ENCODE results near the gene NARS2. TPM values are rescaled to one million over a fixed set of nuclear protein-coding genes. Genes with fewer than 3 reads are reported as not detected.

NARS2 gene
- total RNA-seq, 1 donor from 2014 or later: 17.5 TPM

DNA sequence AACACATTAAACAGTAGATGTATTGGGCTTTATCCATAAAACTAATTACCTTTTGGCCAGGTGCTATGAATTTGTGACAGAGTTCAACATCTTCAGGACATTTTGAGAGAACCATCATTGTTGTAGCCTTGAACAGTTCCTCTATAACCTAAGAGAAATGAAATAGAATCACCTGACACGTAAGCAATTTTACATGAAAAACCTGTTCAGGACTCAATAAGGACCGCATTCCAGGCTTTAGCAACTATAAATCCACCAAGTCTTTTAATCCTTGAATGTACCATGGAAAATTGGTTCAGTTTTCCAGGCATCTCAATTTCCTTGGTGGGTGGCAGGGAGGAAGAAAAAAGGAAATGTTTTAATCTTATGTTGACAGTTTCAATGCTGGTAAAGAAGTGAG, 96.1 kb downstream of the NARS2 start:
- Histone ChIP-seq H3K27me3 (ENCODE audit: low read depth) (no peaks in the 10 kb centered on the region), H3K36me3 (no peaks in the 10 kb centered on the region), H3K27ac (replicated peaks) (no peak overlapping the region), H3K4me3 (no peak overlapping the region), H3K9me3 (replicated peaks) (no peaks in the 10 kb centered on the region), H3K4me1 (no peaks in the 10 kb centered on the region)
- DNase-seq: no peak
- intact Hi-C loops (cut with micrococcal nuclease): no loop called here
- TF ChIP-seq CTCF (IDR thresholded peaks at IDR 0.05; ENCODE audit: borderline replicate concordance): no peak

GRCh38 chr11:78476066-78476465, 98.6 kb downstream of the NARS2 start:
- H3K36me3 ChIP-seq: no peaks in the 10 kb centered on the region
- H3K27me3 ChIP-seq (ENCODE audit: low read depth): no peaks in the 10 kb centered on the region
- no peak overlapping the region for H3K27ac ChIP-seq (replicated peaks)
- TF ChIP-seq CTCF (IDR thresholded peaks at IDR 0.05; ENCODE audit: borderline replicate concordance): no peak
- no peaks in the 10 kb centered on the region for H3K4me1 ChIP-seq
- no peak overlapping the region for H3K4me3 ChIP-seq
- intact Hi-C loops (cut with micrococcal nuclease): no loop called here
- peaks cover 3% of the 10 kb centered on the region for H3K9me3 ChIP-seq (replicated peaks)
- no peak for DNase-seq

GRCh38 chr11:78474451-78474850, 100.2 kb downstream of the NARS2 start:
- no peaks in the 10 kb centered on the region for H3K27me3 ChIP-seq (ENCODE audit: low read depth)
- no peak overlapping the region for H3K27ac ChIP-seq (replicated peaks)
- intact Hi-C loops (cut with micrococcal nuclease): no loop called here
- H3K4me3 ChIP-seq: no peak overlapping the region
- peaks cover 3% of the 10 kb centered on the region for H3K9me3 ChIP-seq (replicated peaks)
- no peaks in the 10 kb centered on the region for H3K36me3 ChIP-seq
- no peak for TF ChIP-seq CTCF (IDR thresholded peaks at IDR 0.05; ENCODE audit: borderline replicate concordance)
- H3K4me1 ChIP-seq: no peaks in the 10 kb centered on the region
- no peak for DNase-seq

GRCh38 chr11:78472905-78473304, 101.8 kb downstream of the NARS2 start:
- Histone ChIP-seq H3K27ac (replicated peaks) (no peak overlapping the region), H3K36me3 (peaks cover under 1% of the 10 kb centered on the region), H3K9me3 (replicated peaks) (peaks cover 3% of the 10 kb centered on the region), H3K4me1 (no peaks in the 10 kb centered on the region), H3K4me3 (no peak overlapping the region), H3K27me3 (ENCODE audit: low read depth) (no peaks in the 10 kb centered on the region)
- intact Hi-C loops (cut with micrococcal nuclease): no loop called here
- DNase-seq: no peak
- no peak for TF ChIP-seq CTCF (IDR thresholded peaks at IDR 0.05; ENCODE audit: borderline replicate concordance)

- no peak overlapping the region for H3K27ac ChIP-seq (replicated peaks)
- no peaks in the 10 kb centered on the region for H3K27me3 ChIP-seq (ENCODE audit: low read depth)
- H3K36me3 ChIP-seq: peaks cover 6% of the 10 kb centered on the region
- intact Hi-C loops (cut with micrococcal nuclease): no loop called here
- TF ChIP-seq CTCF (IDR thresholded peaks at IDR 0.05; ENCODE audit: borderline replicate concordance): no peak
- H3K9me3 ChIP-seq (replicated peaks): peaks cover 3% of the 10 kb centered on the region
- no peak for DNase-seq
- no peak overlapping the region for H3K4me3 ChIP-seq
- H3K4me1 ChIP-seq: no peaks in the 10 kb centered on the region
Measured at GRCh38 chr11:78472382-78472781, 102.3 kb downstream of the NARS2 start.
